Testis (tissue), 3 donors: ENCODE results near the gene MVD. TPM values are rescaled to one million over a fixed set of nuclear protein-coding genes. Genes with fewer than 3 reads are reported as not detected.

Experiments used
- DNase-seq: peaks from one replicate; pipeline ENCODE4 v3.0.0-alpha.2; 2019
- H3K27ac ChIP-seq, 2 donors: fragments of 200-600 bp; sonication (generic); one replicate each; pipeline ENCODE4 v1.5.1; 2019
- H3K27me3 ChIP-seq: fragments of 200-600 bp; sonication (generic); one replicate; pipeline ENCODE4 v1.5.1; 2019
- H3K36me3 ChIP-seq: fragments of 200-600 bp; sonication (generic); one replicate; pipeline ENCODE4 v1.5.1; 2017; ENCODE audit warnings: low read depth; ENCODE audit errors: missing control alignments
- H3K4me1 ChIP-seq: fragments of 200-600 bp; sonication (generic); one replicate; pipeline ENCODE4 v1.5.1; 2019
- H3K4me3 ChIP-seq, 2 donors: fragments of 200-600 bp; sonication (generic); one replicate each; pipeline ENCODE4 v1.5.1; 2017 to 2019
- H3K9me3 ChIP-seq: fragments of 200-600 bp; sonication (generic); one replicate; pipeline ENCODE4 v1.5.1; 2017
- POLR2A ChIP-seq: fragments of 450-650 bp; IDR thresholded peaks from one replicate; pipeline ENCODE4 v1.6.1; 2017; ENCODE audit warnings: antibody characterized with exemption, mild to moderate bottlenecking, moderate library complexity
- WGBS, 2 donors: methylation state at CpG; one replicate each; pipeline ENCODE4 v1.1.5; 2018; 5-methylcytosine and 5-hydroxymethylcytosine counted together
- intact Hi-C: fragments of 100-400 bp; cut with DNase I; formaldehyde crosslinking; loops from one replicate; pipeline ENCODE4 v1.15.1; 2023; ENCODE audit warnings: low total_unique reads
- polyA plus RNA-seq: library from polyadenylated mRNA; stranded (reverse); fragments of 350-450 nt; fragmentation: Illumina TruSeq; extraction: RNeasy Lipid Tissue Mini Kit (QIAGEN cat#74804); gene quantifications from one replicate; pipeline ENCODE4 v1.2.3, GENCODE V29; 2014; ENCODE audit warnings: low read depth, low replicate concordance; ENCODE audit not compliant: insufficient read depth
- total RNA-seq, 2 donors: library from RNA; depleted of rRNA; stranded (reverse); fragments of >200 nt; gene quantifications; one replicate each; pipeline ENCODE4 v1.2.3, GENCODE V29; 2016
- TF ChIP-seq, protein P1 (sequence below), 3 experiments: fragments of 450-650 bp in 2 of 3; fragments of 200-600 bp in 1 of 3; sonication (generic) in 1 of 3; IDR thresholded peaks; one replicate each; pipeline ENCODE4 v1.5.1; 2016 to 2019; ENCODE audit warnings: antibody characterized with exemption in 3 of 3, mild to moderate bottlenecking in 2 of 3, moderate library complexity in 1 of 3

Gene MVD
- total and polyA plus RNA-seq, 3 donors from 2014 or later: 46.6 to 100 (median 56.1) TPM

GRCh38 chr16:88636488-88637265, 26.2 kb downstream of the MVD start:
- 79 to 83% methylated on average over 15 to 22 of the region's 23 CpGs for WGBS, 2 donors

GRCh38 chr16:88635671-88636319, 27.1 kb downstream of the MVD start:
- WGBS, 2 donors: 80 to 93% methylated on average over 1 to 17 of the region's 17 CpGs
- Histone ChIP-seq H3K27ac (no peak overlapping the region), H3K36me3 (no peaks in the 10 kb centered on the region), H3K4me1 (no peaks in the 10 kb centered on the region), H3K27me3 (no peaks in the 10 kb centered on the region), H3K9me3 (no peaks in the 10 kb centered on the region), H3K4me3 (no peak overlapping the region)
- TF ChIP-seq, protein P1, sequence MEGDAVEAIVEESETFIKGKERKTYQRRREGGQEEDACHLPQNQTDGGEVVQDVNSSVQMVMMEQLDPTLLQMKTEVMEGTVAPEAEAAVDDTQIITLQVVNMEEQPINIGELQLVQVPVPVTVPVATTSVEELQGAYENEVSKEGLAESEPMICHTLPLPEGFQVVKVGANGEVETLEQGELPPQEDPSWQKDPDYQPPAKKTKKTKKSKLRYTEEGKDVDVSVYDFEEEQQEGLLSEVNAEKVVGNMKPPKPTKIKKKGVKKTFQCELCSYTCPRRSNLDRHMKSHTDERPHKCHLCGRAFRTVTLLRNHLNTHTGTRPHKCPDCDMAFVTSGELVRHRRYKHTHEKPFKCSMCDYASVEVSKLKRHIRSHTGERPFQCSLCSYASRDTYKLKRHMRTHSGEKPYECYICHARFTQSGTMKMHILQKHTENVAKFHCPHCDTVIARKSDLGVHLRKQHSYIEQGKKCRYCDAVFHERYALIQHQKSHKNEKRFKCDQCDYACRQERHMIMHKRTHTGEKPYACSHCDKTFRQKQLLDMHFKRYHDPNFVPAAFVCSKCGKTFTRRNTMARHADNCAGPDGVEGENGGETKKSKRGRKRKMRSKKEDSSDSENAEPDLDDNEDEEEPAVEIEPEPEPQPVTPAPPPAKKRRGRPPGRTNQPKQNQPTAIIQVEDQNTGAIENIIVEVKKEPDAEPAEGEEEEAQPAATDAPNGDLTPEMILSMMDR (IDR thresholded peaks at IDR 0.05): no peak
- no peak for TF ChIP-seq POLR2A
- intact Hi-C loops: no loop called here
- no peak for DNase-seq

More at GRCh38 chr16:88636488-88637265, 26.2 kb downstream of the MVD start:
- Histone ChIP-seq H3K4me1 (no peaks in the 10 kb centered on the region), H3K4me3 (no peak overlapping the region), H3K27me3 (no peaks in the 10 kb centered on the region), H3K36me3 (no peaks in the 10 kb centered on the region), H3K9me3 (no peaks in the 10 kb centered on the region), H3K27ac (no peak overlapping the region)
- DNase-seq: no peak
- TF ChIP-seq, protein P1 (IDR thresholded peaks at IDR 0.05): no peak
- no peak for TF ChIP-seq POLR2A
- intact Hi-C loops: no loop called here

- peak overlapping the region; percentile 24 to 59 for H3K4me3 ChIP-seq
- intact Hi-C loops: no loop called here
- no peaks in the 10 kb centered on the region for H3K9me3 ChIP-seq
- no peak for DNase-seq
- H3K27me3 ChIP-seq: no peaks in the 10 kb centered on the region
- no peaks in the 10 kb centered on the region for H3K36me3 ChIP-seq
- no peak for TF ChIP-seq POLR2A
- TF ChIP-seq, protein P1 (IDR thresholded peaks at IDR 0.05): no peak
- H3K27ac ChIP-seq: no peak overlapping the region
- no peaks in the 10 kb centered on the region for H3K4me1 ChIP-seq
- WGBS, 2 donors: 50 to 65% methylated on average over 17 to 27 of the region's 28 CpGs
Measured at GRCh38 chr16:88634994-88635670, 27.8 kb downstream of the MVD start.

DNA sequence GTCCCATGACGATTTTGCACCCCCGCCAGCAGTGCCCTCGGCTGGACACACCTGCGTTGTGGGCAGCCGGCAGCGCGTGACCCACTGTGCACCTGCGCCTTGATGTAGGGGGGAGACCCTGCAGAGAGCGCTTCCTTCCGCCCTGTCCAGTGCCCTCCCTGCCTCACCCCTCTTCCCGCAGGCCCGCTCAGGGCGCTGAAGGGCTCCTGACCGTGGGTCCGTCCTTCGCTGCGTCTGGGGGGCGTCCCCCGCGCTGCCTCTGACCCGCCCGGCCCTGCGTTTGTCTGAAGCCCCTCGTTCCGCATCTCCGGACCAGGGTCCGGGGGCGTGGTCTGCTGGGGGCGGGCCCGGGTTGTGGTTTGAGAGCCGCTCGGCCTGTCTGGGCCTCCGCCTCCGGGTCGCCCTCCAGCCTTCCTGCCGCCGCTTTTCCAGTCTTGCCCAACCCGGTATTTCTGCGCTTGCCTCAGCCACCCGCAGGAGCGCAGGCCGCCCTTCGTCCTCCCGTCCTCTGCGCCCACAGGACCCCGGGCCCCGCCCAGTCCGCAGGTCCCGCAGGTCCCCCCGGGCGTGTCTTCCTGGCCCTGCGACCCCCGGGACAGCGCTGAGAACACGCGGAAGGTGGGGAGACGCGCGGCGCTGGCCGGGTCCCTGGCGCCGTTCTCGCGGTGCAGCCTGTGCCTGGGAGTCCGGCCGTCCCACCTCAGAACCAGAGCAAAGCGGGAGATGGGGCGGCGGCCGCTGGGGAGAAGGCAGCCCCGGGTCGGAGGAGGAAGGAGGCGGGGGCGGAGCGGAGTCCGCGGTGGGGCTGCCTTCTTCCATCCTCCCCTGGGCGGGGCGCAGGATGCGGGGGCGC, 28.5 kb downstream of the MVD start:
- Histone ChIP-seq H3K9me3 (no peaks in the 10 kb centered on the region), H3K27ac (no peak overlapping the region), H3K4me1 (no peaks in the 10 kb centered on the region), H3K36me3 (no peaks in the 10 kb centered on the region), H3K4me3 (peak overlapping the region; percentile 24 to 59), H3K27me3 (no peaks in the 10 kb centered on the region)
- peak; percentile 25 for DNase-seq
- WGBS, 2 donors: 40 to 50% methylated on average over 14 to 66 of the region's 82 CpGs
- no peak for TF ChIP-seq POLR2A
- TF ChIP-seq, protein P1 (IDR thresholded peaks at IDR 0.05): no peak
- intact Hi-C loops: no loop called here
